Cardiac ventricle fibroblast (primary cell): ENCODE data around the gene PDIA6. TPM values are rescaled to one million over a fixed set of nuclear protein-coding genes. Genes with fewer than 3 reads are reported as not detected.

Source experiments
- total RNA-seq: library from RNA; depleted of rRNA; stranded (reverse); fragments of >200 nt; gene quantifications from 2 replicates; pipeline ENCODE4 v1.2.3, GENCODE V29; 2015

Gene PDIA6, protein sequence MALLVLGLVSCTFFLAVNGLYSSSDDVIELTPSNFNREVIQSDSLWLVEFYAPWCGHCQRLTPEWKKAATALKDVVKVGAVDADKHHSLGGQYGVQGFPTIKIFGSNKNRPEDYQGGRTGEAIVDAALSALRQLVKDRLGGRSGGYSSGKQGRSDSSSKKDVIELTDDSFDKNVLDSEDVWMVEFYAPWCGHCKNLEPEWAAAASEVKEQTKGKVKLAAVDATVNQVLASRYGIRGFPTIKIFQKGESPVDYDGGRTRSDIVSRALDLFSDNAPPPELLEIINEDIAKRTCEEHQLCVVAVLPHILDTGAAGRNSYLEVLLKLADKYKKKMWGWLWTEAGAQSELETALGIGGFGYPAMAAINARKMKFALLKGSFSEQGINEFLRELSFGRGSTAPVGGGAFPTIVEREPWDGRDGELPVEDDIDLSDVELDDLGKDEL
- 250 and 275 TPM in 2 replicates for total RNA-seq

GRCh38 chr2:10812362-10813162 lies at the start of gene PDIA6:
Gene PDIA6 (minus strand): TSS chr2:10812785. CDS start chr2:10812696, 89 bp downstream.

Other genes with a start within 250 kb of the PDIA6 start
- gene NOL10, start 122.8 kb downstream of the PDIA6 start, total RNA-seq = 23.2 and 28.3 TPM in 2 replicates
- 0.10 and 0.50 TPM in 2 replicates for gene ATP6V1C2, start 91.2 kb downstream of the PDIA6 start, total RNA-seq
- gene KCNF1, start 99.1 kb upstream of the PDIA6 start, total RNA-seq = not detected in 2 replicates